Fibroblast of lung (primary cell): ENCODE measurements around the gene ZNF143. TPM values are rescaled to one million over a fixed set of nuclear protein-coding genes. Genes with fewer than 3 reads are reported as not detected.

Experiments
- DNase-seq, 2 donors: peaks; one replicate each; pipeline versions ENCODE4 v3.0.0 to v3.0.0-alpha.2; 2010; ENCODE audit warnings: low read depth in 2 of 2
- H2AFZ ChIP-seq: 2 replicates; pipeline ENCODE4 v1.5.1; 2012; ENCODE audit warnings: low read length, control low read depth, inconsistent platforms
- H3K27ac ChIP-seq: 2 replicates; pipeline ENCODE4 v1.5.1; 2011; ENCODE audit warnings: low read length, control low read depth; ENCODE audit not compliant: insufficient read depth
- H3K27me3 ChIP-seq: 2 replicates; pipeline ENCODE4 v1.5.1; 2011; ENCODE audit warnings: mild to moderate bottlenecking, low read length; ENCODE audit not compliant: control insufficient read depth, insufficient read depth
- H3K36me3 ChIP-seq: 2 replicates; pipeline ENCODE4 v1.5.1; 2011; ENCODE audit warnings: low read length; ENCODE audit not compliant: control insufficient read depth, insufficient read depth
- H3K4me1 ChIP-seq: 2 replicates; pipeline ENCODE4 v1.5.1; 2011; ENCODE audit warnings: low read length; ENCODE audit not compliant: control insufficient read depth, insufficient read depth; ENCODE audit errors: extremely low read depth
- H3K4me2 ChIP-seq: 2 replicates; pipeline ENCODE4 v1.5.1; 2011; ENCODE audit warnings: low read length, control low read depth; ENCODE audit not compliant: insufficient read depth; ENCODE audit errors: extremely low read depth
- H3K4me3 ChIP-seq, 4 experiments: fragments of 200-600 bp in 1 of 4; sonication (generic) in 1 of 4; replicated peaks in 1 of 4; 2 replicates each; pipeline ENCODE4 v1.5.1; 2011 to 2016; ENCODE audit warnings: low read length in 4 of 4, low read depth in 3 of 4, mild to moderate bottlenecking in 3 of 4, control low read depth in 2 of 4, inconsistent platforms in 1 of 4, mixed read lengths in 1 of 4; ENCODE audit not compliant: insufficient read depth in 1 of 4; ENCODE audit errors: control extremely low read depth in 1 of 4
- H3K79me2 ChIP-seq: 2 replicates; pipeline ENCODE4 v1.5.1; 2012; ENCODE audit warnings: mild to moderate bottlenecking, low read length, inconsistent platforms; ENCODE audit not compliant: control insufficient read depth, insufficient read depth
- H3K9ac ChIP-seq: 2 replicates; pipeline ENCODE4 v1.5.1; 2011; ENCODE audit warnings: mild to moderate bottlenecking, low read length, control low read depth; ENCODE audit not compliant: insufficient read depth
- H3K9me3 ChIP-seq: 2 replicates; pipeline ENCODE4 v1.5.1; 2012; ENCODE audit warnings: low read depth, low read length; ENCODE audit not compliant: control insufficient read depth, insufficient read depth
- H4K20me1 ChIP-seq: 2 replicates; pipeline ENCODE4 v1.5.1; 2011; ENCODE audit warnings: low read length; ENCODE audit not compliant: control insufficient read depth, insufficient read depth; ENCODE audit errors: extremely low read depth
- CTCF ChIP-seq, 2 donors: IDR thresholded peaks in 1 of 2; conservative IDR thresholded peaks in 1 of 2; 1 replicate in 1 of 2; 2 replicates in 1 of 2; pipeline ENCODE4 v1.5.1; 2011 to 2012; ENCODE audit warnings: low read length in 2 of 2, control low read depth in 1 of 2, inconsistent platforms in 1 of 2, low read depth in 1 of 2, mild to moderate bottlenecking in 1 of 2
- EZH2 ChIP-seq: IDR thresholded peaks from 2 replicates; pipeline ENCODE4 v1.5.1; 2012; ENCODE audit warnings: low read length, control low read depth, mild to moderate bottlenecking; ENCODE audit errors: missing control alignments
- polyA plus RNA-seq, 2 donors: library from polyadenylated mRNA; depleted of rRNA in 1 of 2; stranded (reverse) in 1 of 2; unstranded in 1 of 2; fragments of >200 nt; gene quantifications; 2 replicates each; pipeline ENCODE4 v1.2.1, GENCODE V29; 2011 to 2012; ENCODE audit warnings: missing spikeins in 1 of 2
- total RNA-seq: library from RNA; depleted of rRNA; stranded (reverse); fragments of >200 nt; gene quantifications from 2 replicates; pipeline ENCODE4 v1.2.1, GENCODE V29; 2014

ZNF143 gene
- total and polyA plus RNA-seq, 2 donors (not counting 1 experiment from before 2014, with no cell fraction given) = 22.6 to 36.2 TPM

GRCh38 chr11:9570313-9571025 is 109.7 kb downstream of the ZNF143 start:
- no peak overlapping the region for H3K27ac ChIP-seq

GRCh38 chr11:9571071-9571762 is 110.4 kb downstream of the ZNF143 start:
- TF ChIP-seq EZH2 = no peak
- no peak for TF ChIP-seq CTCF (conservative IDR thresholded peaks at IDR 0.05 in 1 of 2, IDR thresholded peaks at IDR 0.05 in 1 of 2; ENCODE audit: low read depth in 1 of 2, low read length in 2 of 2)
- no peaks in the 10 kb centered on the region for H3K36me3 ChIP-seq
- H3K4me1 ChIP-seq = peaks cover 16% of the 10 kb centered on the region
- H3K27me3 ChIP-seq = no peaks in the 10 kb centered on the region
- H4K20me1 ChIP-seq = no peaks in the 10 kb centered on the region
- no peak overlapping the region for H3K4me2 ChIP-seq
- no peaks in the 10 kb centered on the region for H3K9me3 ChIP-seq
- H2AFZ ChIP-seq = no peak overlapping the region
- H3K4me3 ChIP-seq = no peak overlapping the region
- DNase-seq = no peak
- H3K9ac ChIP-seq = no peak overlapping the region
- no peak overlapping the region for H3K27ac ChIP-seq
- H3K79me2 ChIP-seq = peaks cover 27% of the 10 kb centered on the region

More at GRCh38 chr11:9570313-9571025, 109.7 kb downstream of the ZNF143 start:
- no peaks in the 10 kb centered on the region for H4K20me1 ChIP-seq
- H3K36me3 ChIP-seq = no peaks in the 10 kb centered on the region
- no peak overlapping the region for H2AFZ ChIP-seq
- no peaks in the 10 kb centered on the region for H3K27me3 ChIP-seq
- no peak for TF ChIP-seq CTCF (conservative IDR thresholded peaks at IDR 0.05 in 1 of 2, IDR thresholded peaks at IDR 0.05 in 1 of 2; ENCODE audit: low read depth in 1 of 2, low read length in 2 of 2)
- TF ChIP-seq EZH2 = no peak
- H3K79me2 ChIP-seq = peaks cover 19% of the 10 kb centered on the region
- peaks cover 19% of the 10 kb centered on the region for H3K4me1 ChIP-seq
- H3K9me3 ChIP-seq = no peaks in the 10 kb centered on the region
- no peak overlapping the region for H3K4me2 ChIP-seq
- no peak overlapping the region for H3K9ac ChIP-seq
- no peak for DNase-seq
- H3K4me3 ChIP-seq = no peak overlapping the region

- H3K4me2 ChIP-seq = no peak overlapping the region
- peaks cover 11% of the 10 kb centered on the region for H3K4me1 ChIP-seq
- peaks cover 32% of the 10 kb centered on the region for H3K79me2 ChIP-seq
- peak overlapping the region; percentile 95 for H3K27ac ChIP-seq
- H3K36me3 ChIP-seq = no peaks in the 10 kb centered on the region
- no peak overlapping the region for H2AFZ ChIP-seq
- H3K9me3 ChIP-seq = no peaks in the 10 kb centered on the region
- no peaks in the 10 kb centered on the region for H3K27me3 ChIP-seq
- TF ChIP-seq CTCF (conservative IDR thresholded peaks at IDR 0.05 in 1 of 2, IDR thresholded peaks at IDR 0.05 in 1 of 2; ENCODE audit: low read depth in 1 of 2, low read length in 2 of 2) (no peak), EZH2 (no peak)
- H3K9ac ChIP-seq = no peak overlapping the region
- H3K4me3 ChIP-seq = no peak overlapping the region
- H4K20me1 ChIP-seq = no peaks in the 10 kb centered on the region
- no peak for DNase-seq
Observed at GRCh38 chr11:9571763-9572115, 110.9 kb downstream of the ZNF143 start.
